NCI-H460 (cell line): ENCODE data around the gene PCBD1. TPM values are rescaled to one million over a fixed set of nuclear protein-coding genes. Genes with fewer than 3 reads are reported as not detected.

Experiments used
- DNase-seq: peaks from one replicate; pipeline ENCODE4 v3.0.0-alpha.2; 2016; ENCODE audit warnings: low read depth; ENCODE audit errors: extremely low read depth
- total RNA-seq: library from RNA; depleted of rRNA; stranded (reverse); fragments of >200 nt; shearing (Covaris generic); gene quantifications from 2 replicates; pipeline ENCODE4 v1.2.3, GENCODE V29; 2014

PCBD1 gene
- total RNA-seq, 1 experiment from 2014 or later: 122 TPM

GRCh38 chr10:70905071-70906021 lies 17.0 kb upstream of the PCBD1 start:
- no peak for DNase-seq

GRCh38 chr10:70903262-70903921 lies 15.0 kb upstream of the PCBD1 start:
- peak; percentile 28 for DNase-seq

- DNase-seq: no peak
These were observed 14.4 kb upstream of the PCBD1 start for GRCh38 chr10:70902661-70903261.

GRCh38 chr10:70901276-70901878 lies 13.0 kb upstream of the PCBD1 start:
- DNase-seq: no peak

- no peak for DNase-seq
These were observed 10.7 kb upstream of the PCBD1 start for GRCh38 chr10:70899096-70899495.

- no peak for DNase-seq
These were observed 10.3 kb upstream of the PCBD1 start for GRCh38 chr10:70898687-70899086.

- no peak for DNase-seq
These were observed 8.2 kb upstream of the PCBD1 start for GRCh38 chr10:70896551-70896950.

GRCh38 chr10:70894416-70894815 lies 6.1 kb upstream of the PCBD1 start:
- no peak for DNase-seq

GRCh38 chr10:70893227-70894006 lies 5.1 kb upstream of the PCBD1 start:
- DNase-seq: no peak

- DNase-seq: no peak
These were observed 4.3 kb upstream of the PCBD1 start for GRCh38 chr10:70892631-70893030.

GRCh38 chr10:70891627-70892026 lies 3.3 kb upstream of the PCBD1 start:
- no peak for DNase-seq

GRCh38 chr10:70890917-70891431 lies 2.6 kb upstream of the PCBD1 start:
- no peak for DNase-seq

- DNase-seq: no peak
These were observed 926 bp upstream of the PCBD1 start for GRCh38 chr10:70889291-70889690.

GRCh38 chr10:70886921-70887665 lies 1.3 kb downstream of the PCBD1 start:
- no peak for DNase-seq

- DNase-seq: no peak
These were observed 2.1 kb downstream of the PCBD1 start for GRCh38 chr10:70885931-70886903.

- no peak for DNase-seq
These were observed 2.9 kb downstream of the PCBD1 start for GRCh38 chr10:70885481-70885880.

- DNase-seq: no peak
These were observed 3.6 kb downstream of the PCBD1 start for GRCh38 chr10:70884741-70885140.

GRCh38 chr10:70880077-70880534 lies 8.3 kb downstream of the PCBD1 start:
- DNase-seq: peak; percentile 75
